Measurements from ENCODE around the gene KCTD14.
"Not testable (repeated sequence)": the region's sequence is repeated elsewhere in the genome, so short reads cannot be mapped to it uniquely, and the experiment has no call there.

The KCTD14 gene, protein sequence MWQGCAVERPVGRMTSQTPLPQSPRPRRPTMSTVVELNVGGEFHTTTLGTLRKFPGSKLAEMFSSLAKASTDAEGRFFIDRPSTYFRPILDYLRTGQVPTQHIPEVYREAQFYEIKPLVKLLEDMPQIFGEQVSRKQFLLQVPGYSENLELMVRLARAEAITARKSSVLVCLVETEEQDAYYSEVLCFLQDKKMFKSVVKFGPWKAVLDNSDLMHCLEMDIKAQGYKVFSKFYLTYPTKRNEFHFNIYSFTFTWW

DNA sequence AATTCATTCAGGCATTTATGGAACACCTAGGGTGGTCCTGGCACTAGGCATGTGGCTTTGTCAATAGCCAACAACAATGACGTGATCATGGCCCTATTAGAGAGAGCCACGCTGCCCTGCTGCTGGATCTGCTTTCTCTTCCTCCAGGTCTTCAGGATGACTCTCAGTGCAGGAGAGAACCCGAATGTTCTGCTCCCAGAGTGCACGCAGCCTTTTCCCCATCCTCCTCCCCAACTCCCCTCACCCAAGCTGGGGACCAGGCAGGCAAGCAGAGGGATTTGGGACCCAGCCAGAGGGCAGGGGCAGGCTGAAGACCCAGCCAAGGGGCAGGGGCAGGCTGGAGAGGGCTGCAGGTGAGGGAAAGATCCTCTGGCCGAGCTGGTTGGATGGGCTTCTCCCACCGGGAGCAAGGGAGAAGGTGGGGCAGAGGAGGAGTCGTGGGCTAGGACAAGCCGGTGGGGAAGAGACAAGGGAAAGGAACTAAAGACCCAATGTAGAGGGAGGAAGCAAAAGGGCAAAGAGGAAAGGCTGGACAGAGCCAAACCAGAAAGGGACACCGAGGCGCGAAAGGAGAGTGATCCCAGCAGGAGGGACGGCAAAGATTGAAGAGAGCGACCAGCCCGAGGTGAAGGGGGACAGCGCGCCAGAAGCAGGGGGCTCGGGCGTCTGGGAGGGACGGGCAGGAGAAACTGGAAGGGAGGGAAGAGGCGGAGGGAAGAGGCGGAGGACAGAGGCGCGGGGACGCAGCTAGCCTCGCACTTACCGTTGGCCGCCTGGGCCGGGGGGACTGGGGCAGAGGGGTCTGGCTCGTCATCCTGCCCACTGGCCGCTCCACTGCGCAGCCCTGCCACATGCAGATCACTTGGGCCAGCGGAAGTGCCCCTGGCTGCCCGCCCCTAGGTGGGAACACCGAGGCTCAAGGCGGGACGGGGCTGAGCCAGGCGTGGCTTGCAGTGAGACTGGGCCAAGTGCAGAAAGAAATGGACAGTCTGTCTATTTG, at the start of gene KCTD14:
Gene KCTD14, minus strand, starts transcription at position 880 of the 1,000 bp plus-strand sequence. Its CDS starts 27 bp downstream, at position 853.
- no peak for DNase-seq

DNA sequence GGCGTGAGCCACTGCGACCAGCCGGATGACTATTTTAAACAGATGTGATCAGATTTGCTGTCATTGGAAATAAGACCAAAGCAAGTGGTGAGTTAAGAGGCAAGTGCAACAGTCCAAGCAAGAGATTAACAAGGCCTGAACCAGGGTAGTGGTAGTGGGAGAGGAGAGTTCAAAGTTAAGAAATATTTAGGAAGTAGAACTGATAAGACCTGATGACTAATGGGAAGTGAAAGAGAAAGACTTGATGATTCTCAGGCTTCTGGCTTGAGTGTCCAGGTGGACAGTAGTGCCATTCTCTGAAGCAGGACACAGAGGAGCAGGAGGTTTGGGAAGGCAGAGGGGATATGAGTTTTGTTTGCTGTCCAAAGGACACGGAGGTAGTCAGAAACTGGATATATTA, 49.4 kb upstream of the KCTD14 start:
- no peak for DNase-seq

DNA sequence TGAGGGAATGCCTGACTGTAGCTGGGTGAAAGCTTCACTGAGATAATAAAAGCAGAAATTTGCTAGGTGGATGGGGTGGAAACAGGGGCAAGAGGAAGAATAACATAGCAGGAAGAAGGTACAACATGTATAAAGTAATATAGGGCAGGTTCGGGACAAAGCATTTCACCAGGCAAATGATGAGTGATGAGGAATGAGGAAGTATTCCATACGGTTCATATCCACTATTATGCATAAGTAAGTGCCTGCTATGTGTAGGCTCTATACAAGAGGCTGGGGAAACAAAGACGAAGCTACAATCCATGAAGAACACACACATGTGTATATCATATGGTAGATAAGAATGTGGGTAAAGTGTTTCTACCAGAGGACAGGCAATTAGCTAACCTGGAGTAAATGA, 48.6 kb upstream of the KCTD14 start:
- no peak for DNase-seq

DNA sequence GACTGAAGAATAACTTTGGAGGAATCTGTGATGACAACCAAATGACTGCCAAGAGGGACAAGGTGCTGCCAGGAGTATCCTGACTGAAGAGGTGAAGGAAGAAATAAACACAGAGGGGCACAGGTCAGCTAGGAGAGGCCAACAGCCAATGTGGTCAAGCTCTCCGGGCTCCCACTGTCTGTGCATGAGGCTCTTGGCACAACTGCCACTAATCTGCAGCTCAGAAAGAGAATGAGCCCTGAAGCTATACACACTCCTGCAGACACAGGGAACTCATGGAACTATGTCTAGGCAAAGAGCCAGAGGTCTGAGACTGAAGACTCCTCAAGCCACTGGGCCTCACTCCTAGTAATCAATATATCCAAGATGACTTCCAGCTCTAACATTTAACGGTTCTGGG, 47.5 kb upstream of the KCTD14 start:
- no peak for DNase-seq

DNA sequence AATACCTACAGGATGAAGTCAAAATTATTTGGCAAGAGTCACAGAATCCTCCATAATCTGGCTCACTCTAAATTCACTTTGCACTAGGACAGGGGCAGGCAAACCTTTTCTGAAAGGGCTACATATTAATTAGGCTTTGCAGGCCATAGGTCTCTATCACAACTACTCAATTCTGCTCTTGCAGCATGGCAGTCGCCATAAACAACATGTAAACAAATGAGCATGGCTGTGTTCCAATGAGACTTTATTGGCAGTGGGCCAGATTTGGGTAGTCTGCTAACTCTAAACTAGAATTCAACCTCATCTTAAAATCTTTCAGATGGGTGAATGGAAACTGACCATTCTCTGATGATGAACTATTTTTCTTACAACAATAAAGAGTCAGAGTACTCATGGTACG, 46.4 kb upstream of the KCTD14 start:
- DNase-seq = no peak

DNA sequence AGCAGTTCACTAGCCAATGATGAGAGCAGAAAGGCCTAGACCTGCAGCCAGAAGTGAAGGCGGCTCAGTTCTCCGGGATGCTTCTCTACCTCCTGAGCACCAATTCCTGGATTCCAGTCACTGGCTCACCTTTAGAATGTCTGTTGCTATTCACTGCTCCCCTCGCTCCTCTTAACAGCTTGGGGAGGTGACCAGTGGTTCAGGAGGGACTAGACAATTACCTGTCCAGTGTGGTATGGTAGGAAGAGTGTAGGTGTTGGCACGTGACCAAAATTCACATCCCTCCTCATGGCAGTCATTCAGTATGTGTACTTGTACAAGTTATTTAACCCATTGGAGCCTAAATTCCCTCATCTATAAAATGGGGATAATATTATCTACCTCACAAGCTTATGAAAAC, 44.6 kb upstream of the KCTD14 start:
- DNase-seq = no peak

DNA sequence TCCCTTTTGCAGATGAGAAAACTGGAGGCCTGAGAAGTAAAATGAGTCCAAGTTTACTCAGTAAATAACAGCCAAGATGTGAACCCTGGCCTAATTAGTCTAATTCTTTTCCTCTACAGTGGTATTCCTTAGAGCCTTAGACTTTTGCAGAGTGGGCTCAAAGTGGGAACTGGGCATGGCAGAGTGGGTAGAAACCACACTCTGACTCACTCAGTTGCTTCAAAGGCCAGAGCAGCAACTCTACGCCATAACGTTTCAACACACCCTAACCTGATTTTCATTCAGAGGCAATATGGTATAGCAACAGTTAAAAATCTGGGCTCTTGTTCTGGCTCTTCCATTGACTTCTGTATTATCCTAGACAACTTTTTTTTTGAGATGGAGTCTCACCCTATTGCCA, 43.4 kb upstream of the KCTD14 start:
- no peak for DNase-seq

DNA sequence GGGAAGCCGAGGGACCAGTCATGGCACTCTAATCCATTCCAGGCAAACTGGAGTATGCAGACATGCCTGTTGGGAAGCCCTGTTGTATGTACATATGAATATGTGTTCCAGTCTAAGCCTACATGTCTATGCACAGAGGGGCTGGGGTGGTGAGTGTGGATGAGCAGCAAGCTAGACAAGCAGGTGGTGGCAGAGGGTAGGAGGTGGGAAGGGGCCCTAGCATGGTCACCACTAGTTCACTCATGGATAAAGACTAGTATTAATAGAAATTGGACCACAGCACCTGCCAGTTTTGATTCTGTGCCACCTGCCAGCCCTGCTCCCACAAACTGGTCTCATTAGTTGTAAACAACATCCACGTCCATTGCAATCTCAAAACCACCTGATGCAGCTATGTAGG, 42.1 kb upstream of the KCTD14 start:
- DNase-seq = no peak

DNA sequence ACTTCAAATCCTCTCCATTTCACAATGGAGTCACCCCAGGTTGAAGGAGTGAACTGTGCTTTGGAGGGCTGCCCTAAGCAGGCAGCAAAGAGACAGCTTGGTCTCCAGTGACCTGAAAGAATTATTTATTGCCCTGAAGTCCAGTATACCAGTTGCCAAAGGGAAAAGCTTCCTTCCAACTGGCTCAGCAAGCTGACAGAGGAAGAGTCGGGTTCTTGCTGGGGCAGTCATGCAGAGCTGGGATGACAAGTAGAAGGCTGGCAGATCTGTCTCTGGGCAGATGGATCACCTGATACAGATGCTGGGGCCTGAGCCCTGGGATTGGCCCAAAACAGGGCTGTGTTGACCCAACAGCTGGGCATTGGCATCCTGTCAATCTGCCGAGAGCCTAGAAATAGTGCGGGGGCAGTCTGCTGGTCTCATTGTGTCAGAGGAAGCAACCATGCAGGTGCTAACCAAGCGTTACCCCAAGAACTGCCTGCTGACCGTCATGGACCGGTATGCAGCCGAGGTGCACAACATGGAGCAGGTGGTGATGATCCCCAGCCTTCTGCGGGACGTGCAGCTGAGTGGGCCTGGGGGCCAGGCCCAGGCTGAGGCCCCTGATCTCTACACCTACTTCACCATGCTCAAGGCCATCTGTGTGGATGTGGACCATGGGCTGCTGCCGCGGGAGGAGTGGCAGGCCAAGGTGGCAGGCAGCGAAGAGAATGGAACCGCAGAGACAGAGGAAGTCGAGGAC, 40.5 kb upstream of the KCTD14 start, which contains the start of gene THRSP:
Gene THRSP, plus strand, starts transcription at position 422 of the 742 bp plus-strand sequence. Its CDS starts 21 bp downstream, at position 443.
- DNase-seq = no peak

DNA sequence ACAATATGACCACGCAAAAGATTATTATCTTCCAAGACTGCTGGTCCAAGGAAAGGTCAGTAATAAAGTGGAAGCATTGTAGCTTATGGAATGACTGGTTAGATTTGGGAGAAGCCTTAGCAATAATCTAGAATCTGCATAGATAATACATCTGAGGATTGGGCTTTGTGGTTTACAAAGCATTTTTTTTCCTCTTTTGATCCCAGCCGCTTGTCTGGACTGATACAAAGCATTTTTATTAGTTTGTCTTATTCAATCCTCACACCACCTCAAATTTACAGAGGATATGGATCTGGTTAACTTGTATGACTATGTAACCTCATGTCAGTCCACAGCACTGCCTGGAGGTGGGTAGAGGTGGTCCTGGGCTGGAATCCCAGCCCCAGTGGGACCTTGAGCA, 39.6 kb upstream of the KCTD14 start:
- no peak for DNase-seq

DNA sequence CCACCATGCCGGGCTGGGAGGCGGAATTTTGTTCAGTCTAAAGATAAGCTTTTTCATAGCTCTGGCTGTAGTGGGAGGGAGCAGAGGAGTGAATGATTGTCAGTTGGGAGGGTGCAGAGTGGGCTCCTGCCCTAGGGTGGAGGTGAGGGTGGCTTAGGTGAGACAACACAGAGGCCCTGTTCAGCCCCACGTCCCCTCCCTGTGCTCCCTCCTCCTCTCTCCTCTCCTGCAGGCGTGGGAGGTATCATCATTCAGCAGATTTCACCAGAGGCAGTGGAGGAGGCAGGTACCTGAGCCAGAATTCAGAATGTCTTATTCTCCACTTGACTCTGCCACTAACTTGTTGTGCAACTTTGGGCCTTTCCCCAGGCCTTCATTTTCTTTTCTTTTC, 38.8 kb upstream of the KCTD14 start:
- no peak for DNase-seq

DNA sequence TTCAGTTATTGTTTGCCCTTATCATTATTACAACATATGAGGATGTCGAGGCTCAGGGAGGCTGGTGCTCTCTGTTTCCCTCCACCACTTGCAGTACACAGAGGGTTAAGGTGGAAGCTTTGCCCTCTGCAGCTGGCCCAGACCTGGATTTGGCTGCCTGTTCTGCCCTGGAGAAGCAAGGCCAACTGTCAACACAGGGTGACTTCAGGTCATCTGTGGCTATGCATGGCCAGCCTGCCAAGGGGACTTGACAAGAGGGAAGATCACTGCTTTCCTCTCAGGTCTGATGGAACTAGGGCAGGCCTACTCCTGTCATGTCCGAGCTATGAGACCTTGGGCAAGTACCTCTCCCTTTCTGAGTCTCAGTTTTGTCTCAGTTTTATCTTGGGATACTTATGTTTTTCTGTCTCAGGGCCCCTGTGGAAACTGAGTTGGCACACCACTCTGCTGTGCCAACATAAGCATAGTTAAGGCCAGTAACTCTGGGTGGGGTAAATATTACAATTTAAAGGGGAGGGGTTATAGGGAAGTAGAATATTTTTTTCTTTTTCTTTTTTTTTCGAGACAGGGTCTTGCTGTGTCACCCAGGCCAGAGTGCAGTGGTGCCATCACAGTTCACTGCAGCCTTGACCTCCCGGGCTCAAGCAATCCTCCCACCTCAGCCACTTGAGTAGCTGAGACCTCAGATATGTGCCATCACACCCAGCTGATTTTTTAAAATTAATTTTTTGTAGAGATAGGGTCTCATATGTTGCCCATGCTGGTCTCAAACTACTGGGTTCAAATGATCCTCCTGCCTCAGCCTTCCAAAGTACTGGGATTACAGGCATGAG, 38.2 kb upstream of the KCTD14 start:
- peak; percentile 17 for DNase-seq

DNA sequence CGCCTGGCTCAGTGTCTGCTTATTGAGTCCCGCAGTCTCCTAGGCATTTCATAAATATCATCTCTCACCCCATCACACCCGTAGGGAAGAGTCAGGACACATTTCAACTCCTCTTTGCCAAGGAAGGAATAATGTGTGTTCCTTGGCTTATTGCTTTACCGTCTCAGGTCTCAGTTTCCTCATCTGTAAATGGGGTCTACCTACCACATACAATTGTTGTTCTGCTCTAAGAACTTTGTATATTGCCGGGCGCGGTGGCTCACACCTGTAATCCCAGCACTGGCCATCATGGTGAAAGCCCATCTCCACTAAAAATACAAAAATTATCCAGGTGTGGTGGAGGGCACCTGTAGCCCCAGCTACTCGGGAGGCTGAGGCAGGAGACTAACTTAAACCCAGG, 37.5 kb upstream of the KCTD14 start:
- DNase-seq = no peak

DNA sequence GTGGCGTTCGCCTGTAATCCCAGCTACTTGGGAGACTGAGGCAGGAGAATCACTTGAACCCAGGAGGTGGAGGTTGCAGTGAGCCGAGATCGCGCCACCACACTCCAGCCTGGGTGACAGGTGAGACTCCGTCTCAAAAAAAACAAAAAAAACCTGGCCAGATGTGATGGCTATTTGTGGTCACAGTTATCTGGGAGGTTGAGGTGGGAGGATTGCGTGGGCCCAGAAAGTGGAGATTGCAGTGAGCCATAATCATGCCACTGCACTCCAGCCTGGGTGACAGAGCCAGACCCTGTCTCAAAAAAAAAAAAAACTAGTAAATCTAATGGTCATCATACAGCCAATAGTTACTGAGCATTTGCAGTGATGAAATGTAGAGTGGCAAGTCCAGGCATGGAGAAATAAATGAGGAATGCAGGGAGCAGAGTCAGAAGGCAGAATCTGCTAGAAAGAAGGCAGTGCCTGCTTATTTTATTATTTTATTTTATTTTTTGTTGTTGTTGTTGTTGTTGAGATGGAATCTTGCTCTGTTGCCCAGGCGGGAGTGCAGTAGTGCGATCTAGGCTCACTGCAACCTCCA, 36.8 kb upstream of the KCTD14 start:
- not testable (repeated sequence) for DNase-seq

DNA sequence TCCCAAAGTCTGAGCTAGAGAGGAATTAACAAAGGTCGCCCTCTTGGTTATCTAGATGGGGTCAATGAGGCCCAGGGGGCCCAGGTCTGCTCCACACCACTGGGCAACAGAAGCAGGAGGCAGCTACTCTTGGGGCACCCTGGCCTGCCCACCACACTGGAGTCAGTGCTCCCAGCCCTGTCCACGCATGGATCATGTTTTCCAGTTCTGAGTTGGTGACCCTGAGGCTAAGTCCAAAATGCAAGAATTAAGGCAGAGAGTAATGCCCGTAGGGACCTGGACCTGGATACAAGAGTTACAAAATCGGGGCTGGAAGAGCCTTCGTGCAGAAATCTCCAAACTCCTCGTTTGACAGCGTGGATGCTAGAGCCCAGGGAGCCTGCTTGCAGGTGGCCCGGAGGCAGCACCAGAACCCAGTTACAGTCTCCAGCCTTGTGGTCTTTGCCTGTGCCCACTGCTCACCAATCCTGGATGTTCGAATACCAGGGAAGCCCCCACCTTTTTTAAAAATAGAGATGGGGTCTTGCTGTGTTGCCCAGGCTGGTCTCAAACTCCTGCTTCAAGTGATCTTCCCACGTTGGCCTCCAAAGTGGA, 34.5 kb upstream of the KCTD14 start:
- DNase-seq = no peak

DNA sequence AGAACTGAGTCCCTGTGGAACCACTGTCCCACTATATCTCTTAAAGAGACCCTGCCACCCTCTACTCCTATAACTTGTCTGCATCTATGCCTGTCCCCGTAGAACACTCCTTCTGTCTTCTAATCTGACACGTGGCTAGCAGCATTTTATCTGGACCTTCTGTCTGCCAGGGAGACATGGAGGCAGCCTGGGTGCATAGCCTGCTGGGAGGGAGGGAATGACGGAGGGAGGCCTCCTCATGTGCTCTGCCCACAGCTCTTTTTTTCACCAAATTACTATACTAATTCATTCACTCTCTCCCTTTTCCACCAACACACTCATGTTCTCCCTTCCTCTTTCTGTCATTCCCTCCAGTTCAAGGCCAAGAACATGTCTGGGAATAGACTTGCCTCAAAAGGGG, 33.0 kb upstream of the KCTD14 start:
- DNase-seq = no peak

DNA sequence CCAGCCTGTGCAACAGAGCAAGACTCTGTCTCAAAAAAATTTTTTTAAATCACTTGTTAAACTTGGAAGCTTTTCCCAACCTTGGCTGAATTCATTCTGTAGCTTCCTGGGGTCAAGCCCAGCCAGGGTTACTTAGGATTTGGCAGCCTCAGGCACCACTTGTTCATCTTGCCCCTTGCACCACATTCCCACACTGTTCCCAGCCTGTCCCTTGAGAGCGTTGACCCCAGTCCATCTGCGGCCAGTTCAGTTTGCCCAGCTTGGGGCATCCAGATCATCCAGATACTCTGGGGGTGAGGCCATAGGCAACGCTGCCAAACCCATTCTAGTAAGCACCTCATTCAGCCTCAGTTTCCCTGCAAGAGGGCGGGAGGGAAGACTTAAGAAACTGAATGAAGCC, 31.9 kb upstream of the KCTD14 start:
- DNase-seq = no peak

DNA sequence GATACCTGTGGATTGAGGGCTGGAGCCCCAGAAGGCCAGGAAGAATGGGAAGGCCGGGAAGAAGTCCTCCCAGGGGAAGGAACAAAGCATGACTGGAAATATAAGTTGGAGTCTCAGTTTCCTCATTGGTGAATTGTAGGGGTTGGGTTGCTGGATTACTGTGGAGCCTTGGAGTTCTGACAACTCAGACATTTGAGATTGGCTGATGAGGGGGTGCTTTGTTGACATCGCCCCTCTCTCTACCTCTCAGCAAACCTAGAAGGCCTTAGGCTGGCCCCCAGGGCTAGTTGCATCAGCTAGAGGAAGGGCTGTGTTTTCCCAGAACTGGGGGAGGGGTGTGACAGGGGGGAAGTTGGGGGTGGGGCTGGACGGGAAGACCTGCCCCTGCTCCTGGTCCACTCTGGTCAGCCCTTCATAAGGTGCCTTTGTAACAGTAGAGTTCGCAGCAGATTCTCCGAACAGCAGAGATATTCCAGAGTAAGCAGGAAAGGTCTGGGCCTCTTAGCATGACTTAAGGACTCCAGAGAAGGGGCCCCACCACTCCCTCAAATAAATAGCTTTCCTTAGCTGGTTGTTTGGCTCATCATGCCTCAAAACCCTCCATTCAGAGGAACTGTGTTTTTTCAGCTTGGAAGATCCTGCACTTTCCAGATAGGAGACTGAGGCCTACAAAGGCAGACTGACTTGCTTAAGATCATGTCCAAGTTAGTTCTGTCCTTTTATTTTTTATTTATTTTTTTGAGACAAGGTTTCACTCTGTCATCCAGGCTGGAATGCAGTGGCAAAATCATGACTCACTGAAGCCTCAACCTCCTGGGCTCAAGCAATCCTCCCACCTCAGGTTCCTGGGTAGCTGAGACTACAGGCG, 28.1 kb upstream of the KCTD14 start:
- DNase-seq = no peak

DNA sequence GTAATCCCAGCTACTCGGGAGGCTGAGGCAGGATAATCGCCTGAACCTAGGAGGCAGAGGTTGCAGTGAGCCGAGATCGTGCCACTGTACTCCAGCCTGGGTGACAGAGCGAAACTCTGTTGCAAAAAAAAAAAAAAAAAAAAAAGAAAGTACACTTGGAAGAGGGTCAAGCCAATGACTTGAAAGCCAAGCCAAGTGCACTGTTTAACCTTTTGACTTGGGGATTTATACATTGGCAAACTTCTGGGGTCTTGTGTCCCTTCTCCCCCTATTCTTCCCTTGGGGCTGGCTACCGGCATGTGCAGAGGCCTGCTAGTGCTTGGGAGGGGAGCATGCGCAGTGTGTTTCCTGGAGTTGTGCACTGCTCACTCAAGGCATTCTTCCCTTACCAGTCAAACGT, 26.3 kb upstream of the KCTD14 start:
- no peak for DNase-seq

DNA sequence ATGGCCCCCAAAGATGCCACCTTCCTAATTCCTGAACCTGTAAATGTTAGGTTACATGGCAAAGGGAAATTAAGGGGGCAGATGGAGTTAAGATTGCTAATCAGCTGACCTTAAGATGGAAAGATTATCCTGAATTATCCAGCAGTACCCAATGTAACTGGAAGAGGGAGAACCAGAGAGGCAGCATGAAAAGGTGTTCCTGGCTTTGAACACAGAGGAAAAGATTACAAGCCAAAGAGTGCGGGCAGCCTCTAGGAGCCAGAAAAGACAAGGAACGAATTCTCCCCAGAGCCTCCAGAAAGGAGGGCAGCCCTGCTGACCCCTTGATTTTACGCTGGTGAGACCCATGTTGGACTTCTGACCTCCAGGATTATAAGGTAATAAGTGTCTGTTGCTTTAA, 25.5 kb upstream of the KCTD14 start:
- DNase-seq = peak; percentile 15

DNA sequence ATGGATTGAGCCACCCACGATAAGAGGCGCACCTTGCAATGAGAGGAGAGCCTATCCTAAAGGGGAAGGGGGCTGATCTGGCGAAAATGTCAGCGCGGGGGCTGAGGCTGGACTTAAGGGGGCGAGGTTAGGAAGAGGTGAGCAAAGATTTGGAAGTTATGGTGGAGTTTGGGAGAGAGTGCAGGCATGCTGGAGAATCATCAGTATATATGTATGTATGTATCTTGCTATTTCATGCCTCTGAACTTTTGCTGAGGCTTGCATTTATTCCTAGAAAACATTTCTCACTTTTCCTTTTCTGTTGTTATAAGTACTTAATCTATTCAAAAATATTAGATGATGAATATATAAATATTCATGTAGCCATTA, 23.4 kb upstream of the KCTD14 start:
- no peak for DNase-seq
